Activated CD4-positive, alpha-beta T cell treated with anti-CD3 and anti-CD28 coated beads for 24 hours (primary cell): ENCODE measurements around the gene TNFRSF11A.

Source experiments
- DNase-seq, 2 donors: peaks; one replicate each; pipeline ENCODE4 v3.0.0-alpha.2; 2020; ENCODE audit warnings: low read depth in 2 of 2

Gene TNFRSF11A

GRCh38 chr18:62325806-62326645 lies 916 bp downstream of the TNFRSF11A start:
- DNase-seq: peak in 1 of 2 donors; percentile 26

DNA sequence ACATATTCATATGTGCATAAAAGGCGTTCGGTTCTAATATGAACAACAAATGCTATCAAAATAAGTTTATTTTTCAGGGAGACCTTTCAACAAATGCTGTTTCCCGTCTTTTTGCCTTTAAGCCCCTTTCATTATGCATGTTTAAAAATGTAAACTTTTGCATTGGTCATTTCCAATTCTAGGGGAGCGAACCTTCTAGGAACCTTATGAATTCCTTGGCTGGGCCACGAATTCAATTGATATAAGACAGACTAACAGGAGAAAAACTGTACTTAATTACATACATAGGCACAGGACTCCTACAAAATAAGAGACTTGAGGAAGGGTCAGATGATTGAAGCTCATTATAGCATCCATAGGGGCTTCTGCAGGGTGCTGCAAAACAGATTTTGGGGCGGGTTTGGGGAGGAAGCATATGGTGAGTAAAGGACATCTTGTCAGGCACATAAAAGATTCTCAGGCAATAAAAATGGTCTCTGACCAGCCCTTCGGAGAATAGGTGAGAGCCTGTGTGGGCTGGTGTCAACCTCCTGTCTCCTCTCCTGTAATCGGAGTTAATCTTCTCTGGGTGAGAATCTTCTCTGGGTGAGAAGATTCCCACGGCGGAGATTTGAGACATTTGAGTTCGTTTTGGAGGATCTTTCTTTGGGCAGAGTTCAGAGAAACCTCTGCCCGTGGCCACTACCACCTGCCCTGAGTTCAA lies 1.7 kb downstream of the TNFRSF11A start:
- DNase-seq: no peak

- DNase-seq: no peak
Measured at GRCh38 chr18:62327977-62328376, 2.9 kb downstream of the TNFRSF11A start.

DNA sequence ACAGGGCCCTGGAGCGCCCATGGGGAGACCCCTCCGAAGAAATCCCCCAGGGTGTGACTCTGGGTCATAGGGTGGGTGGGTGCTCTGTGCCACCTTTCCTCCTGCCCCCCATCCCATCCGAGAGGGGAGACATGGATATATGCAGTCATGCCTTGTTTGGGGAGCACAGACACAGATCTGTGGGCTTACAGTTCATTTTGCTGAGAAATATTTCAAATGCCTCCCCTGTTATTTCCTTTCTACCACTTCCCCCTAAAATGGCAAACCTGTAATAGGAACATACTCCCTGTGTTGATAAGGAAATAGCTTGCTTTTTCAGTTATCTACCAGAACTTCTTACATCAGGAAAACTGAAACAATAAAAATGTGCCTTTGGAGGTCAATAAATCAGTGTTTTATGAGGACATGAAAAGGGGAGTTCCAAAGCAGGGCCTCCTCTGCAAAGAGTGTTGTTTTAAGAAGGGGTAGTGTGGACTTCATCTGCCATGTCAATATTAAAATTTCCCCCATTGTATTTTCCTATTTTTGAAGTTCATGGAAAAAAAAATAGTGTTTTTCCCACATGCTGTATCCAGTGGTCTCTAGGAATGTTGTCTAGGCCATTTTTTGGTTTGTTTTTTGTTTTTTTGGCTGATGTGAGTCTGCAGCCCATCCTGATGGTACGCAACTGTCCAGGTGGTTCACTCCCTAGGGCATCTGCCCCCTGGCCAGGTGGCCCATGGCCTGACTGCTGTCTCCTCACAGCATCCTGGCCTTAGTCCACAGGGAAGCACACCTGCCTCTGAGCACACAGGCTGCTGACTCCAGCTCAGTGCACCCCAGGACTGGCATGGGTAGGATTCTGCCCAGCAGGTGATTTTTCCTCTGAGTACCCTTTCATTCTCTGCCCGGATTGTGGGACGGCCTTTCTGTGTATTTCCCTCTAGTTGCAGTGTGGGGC lies 3.7 kb downstream of the TNFRSF11A start:
- DNase-seq: no peak

DNA sequence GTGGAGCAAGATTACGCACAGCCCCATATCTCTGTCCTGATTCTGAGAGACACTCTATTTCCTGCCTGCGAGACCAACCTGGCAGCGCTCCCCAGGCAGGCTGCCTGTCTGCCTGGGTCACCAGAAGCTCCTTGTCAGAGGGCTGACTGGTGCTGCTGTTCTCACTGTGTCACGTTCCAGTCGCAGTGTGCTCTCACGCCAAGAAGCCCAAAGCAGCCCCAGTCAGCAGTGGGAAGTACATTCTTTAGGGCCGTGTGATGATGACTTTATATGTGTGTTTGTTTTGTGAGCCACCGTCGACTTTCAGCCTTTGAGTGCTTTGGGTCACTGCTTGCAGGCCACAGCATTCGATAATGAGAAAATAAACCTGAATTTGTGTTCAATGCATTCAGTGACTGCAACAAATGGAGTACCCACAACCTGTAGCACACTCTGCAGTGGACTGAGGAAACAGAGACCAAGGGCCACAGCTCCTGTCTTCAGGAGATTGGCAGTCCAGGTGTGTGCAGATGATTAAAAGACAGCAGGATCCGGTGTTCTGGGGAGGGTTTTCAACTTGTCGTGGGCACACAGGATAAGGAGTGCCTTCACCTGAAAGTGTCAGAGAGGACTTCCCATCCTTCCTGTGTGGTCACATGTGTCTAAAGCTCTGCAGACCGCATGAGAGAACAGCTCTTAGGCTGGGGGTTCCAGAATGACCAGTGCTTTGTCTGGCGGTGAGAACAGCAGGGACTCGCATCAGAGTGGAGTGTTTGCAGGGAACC lies 4.8 kb downstream of the TNFRSF11A start:
- DNase-seq: peak in 1 of 2 donors; percentile 15

GRCh38 chr18:62330650-62331049 lies 5.5 kb downstream of the TNFRSF11A start:
- no peak for DNase-seq

GRCh38 chr18:62331581-62332356 lies 6.7 kb downstream of the TNFRSF11A start:
- no peak for DNase-seq

DNA sequence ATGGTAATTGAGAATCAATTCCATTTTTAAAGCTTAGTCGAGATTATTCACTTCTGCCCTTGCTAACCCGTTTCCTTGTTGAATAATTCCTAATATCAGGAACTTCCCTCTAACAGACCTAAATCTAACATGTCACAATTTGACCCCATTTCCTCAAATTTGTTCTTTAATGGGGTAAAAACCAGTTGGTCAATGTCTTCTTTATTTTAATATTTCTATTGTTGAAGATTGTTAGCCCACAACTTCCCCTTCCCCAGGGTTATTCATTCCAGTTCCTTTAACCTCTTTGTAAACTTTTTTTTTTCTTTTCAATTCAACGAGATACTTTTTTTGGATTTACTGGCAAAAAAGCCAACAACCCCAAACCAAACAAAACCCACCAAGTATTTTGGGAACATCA lies 7.3 kb downstream of the TNFRSF11A start:
- no peak for DNase-seq

- no peak for DNase-seq
Measured at GRCh38 chr18:62332964-62333695, 8.0 kb downstream of the TNFRSF11A start.

DNA sequence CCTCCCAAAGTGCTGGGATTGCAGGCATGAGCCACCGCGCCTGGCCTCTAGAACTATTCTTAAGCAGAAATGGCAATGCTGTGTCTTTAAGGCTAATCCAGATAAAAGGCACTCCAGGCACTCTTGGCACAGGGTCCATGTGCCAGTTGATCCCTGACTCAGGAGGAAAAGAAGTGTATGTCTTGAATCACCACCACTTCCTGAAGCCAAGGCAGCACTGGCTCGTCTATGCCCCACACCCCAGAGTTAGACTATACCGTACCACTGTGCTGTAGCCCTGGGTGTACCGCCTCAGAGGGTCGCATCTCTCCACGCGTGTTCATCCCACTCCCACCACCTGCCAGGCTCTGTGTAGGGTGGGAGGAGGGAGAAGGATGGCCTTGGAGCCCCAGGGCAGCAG lies 9.0 kb downstream of the TNFRSF11A start:
- DNase-seq: no peak

GRCh38 chr18:62335494-62335893 lies 10.4 kb downstream of the TNFRSF11A start:
- DNase-seq: no peak

DNA sequence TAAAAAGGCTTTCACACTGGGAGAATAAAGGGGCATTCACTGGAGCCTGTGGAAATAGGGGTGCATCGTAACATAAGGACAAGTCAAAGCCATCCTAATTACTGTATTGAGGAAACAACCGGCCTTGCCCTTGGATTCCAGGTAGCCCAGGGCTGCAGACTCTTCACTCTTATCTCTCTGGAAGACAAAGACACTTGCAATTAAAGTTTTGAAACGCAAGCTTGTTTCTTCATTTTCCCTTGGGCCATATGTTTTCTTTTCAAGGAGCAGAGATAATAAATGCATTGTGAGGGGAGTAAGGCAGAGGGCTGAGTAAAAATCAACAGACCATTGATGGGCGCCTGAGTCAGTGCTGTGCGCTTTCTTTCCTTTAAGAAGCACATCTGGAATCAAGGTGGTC lies 11.5 kb downstream of the TNFRSF11A start:
- no peak for DNase-seq

GRCh38 chr18:62337336-62337735 lies 12.2 kb downstream of the TNFRSF11A start:
- DNase-seq: no peak

- DNase-seq: no peak
Measured at GRCh38 chr18:62338446-62339105, 13.5 kb downstream of the TNFRSF11A start.

DNA sequence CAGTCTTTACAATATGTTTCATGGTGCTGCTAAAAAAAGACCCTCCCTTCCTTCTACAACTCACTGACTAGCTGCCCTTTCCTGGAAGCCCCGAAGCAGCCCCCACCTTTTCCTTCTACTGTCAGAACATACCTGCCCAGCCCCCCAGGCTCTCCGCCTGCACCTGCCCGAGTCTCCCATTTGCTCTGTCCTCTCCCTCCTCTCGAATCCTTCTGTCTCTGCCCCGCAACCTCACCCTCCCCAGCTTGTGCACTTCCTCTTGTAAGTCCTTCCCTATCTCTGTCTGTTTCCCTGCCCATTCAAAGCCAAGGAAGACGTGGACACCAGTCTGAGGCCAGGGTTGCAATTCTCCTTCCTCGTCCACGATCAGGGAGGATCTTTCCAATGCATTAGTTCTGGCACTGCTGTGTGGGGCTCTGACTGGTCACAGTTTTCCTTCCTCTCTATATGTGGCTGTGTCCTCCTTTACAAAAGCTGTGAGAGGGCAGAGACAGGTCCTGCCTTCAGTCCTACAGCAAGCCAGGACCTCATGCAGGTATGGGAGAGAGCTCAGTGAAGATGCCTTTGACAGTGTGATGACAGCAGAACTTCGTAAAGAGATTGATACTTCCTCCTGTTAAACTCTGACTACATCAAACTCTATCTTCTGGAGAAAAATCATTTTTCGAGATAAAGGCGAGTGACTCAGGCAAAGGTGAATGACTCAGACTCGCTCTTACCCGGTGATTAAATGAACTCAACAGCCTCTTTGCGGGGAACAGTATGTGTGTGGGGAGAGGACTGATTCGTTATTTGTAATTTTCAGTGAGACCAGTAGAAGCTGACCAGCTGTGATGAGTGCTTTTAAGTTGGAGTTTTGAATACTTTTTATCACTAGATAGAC lies 14.2 kb downstream of the TNFRSF11A start:
- DNase-seq: peak in 1 of 2 donors; percentile 7

DNA sequence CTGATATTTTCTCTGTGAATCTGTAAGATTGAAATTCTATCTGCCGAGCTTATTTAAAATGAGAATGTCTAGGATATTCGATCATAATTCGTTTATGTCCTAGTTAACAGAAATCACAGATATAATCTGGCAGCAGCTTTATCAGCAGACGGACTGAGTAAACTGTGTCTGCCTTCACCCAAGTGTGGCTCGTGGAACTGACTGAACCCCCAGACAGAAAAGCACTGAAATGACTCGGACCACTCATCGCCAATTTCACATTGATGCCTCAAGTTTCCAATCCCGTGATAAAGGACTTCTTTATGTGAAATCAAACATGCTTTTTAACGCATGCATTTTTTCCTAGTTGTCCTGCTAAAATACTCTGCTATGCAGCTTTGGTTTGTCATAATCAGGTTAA lies 15.9 kb downstream of the TNFRSF11A start:
- no peak for DNase-seq

DNA sequence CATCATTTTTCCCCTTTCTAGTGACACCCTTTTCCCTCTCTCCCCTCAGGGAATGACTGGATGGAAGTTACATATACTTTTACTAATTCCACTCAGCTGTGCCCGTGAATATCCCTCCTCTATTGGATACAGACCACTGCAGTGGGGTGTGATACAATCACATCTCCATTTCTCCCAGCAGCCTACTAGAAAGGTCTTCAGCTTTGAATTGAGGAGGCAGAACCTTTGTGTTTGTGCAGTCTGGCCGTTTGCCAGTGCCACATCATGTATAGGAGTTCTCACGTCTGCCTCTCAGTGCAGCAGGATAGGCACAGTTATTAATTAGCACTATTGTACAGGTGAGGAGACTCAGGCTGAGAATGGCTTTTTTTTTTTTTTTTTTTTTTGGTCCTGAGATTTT lies 16.4 kb downstream of the TNFRSF11A start:
- DNase-seq: no peak

DNA sequence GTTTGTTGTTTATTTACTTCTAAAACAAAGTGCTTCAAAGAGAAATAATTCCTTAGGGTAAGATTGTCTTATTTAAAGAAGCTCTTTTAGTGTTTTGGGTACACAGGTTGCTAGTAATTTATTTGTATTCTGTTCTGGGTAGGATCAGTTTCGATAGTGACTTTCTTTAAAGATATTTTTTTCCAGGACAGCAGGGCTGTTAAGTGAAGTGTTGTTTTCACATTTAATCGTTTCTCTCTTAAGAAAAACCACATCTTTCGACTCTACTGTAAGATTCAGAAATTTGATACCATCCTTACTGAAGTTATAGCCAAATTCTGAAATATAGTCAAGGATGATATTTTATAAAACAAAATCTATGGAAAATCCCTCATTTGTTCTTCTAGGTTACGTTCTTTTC lies 17.8 kb downstream of the TNFRSF11A start:
- no peak for DNase-seq
